ENCODE measurements around the gene SLC51A. TPM values are rescaled to one million over a fixed set of nuclear protein-coding genes. Genes with fewer than 3 reads are reported as not detected.

The SLC51A gene
- total RNA-seq, 2 donors from 2014 or later, result 0.35 TPM; not detected in 1

DNA sequence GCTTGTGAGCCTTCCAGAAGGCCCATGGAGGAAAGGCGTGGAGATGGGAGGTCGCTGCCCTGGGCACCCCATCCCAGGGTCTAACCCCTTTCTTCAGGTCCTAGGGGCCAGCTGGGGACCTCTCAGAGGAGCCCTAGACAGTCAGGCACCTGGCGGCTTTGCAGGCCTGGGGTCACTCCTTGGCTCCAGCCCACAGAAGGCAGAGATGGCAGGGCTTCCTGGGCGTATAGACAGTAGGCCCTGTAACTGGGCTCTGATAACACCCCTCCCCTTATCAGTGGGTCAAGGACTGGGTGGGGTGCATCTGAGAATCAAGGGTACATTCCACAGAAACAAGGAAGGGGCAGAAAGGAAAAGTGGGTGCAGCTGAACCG, 21.8 kb upstream of the SLC51A start:
- Histone ChIP-seq H3K27ac (peak overlapping the region; percentile 64 to 78), H3K36me3 (no peaks in the 10 kb centered on the region), H3K4me3 (no peak overlapping the region), H3K9me3 (no peaks in the 10 kb centered on the region), H3K4me1 (peaks cover 0 to 27% of the 10 kb centered on the region in 2 donors), H3K27me3 (no peaks in the 10 kb centered on the region)
- no peak for DNase-seq (ENCODE audit: low spot score)
- TF ChIP-seq CTCF (IDR thresholded peaks at IDR 0.05), result no peak

DNA sequence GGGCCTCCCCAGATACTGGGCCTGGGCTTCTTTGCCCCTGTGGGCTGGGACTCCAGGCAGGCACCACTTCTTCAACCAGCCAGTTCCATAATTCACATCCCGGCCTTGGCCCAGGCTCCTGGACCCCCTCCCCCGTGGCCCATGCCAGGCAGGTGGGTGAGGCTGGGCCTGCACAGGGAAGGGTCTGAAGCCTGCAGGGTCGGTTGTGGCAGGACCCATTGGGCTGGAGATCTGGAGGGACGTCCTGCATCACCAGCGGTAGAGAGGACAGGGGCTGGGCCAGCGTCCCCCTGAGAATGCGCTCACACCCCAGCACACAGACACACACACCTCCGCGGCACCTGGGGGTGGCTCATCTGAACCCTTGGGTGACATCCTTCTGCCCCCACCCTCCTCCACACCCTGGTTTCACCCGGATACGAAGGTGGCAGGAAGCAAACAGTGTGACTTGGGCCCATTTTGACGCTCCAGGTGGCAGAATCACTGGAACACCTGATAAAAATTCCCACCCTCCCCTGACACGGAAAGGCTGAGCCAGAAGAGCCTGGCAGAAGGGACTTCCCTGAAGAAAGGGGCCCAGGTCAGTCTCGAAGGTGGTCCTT, 20.6 kb upstream of the SLC51A start:
- no peaks in the 10 kb centered on the region for H3K36me3 ChIP-seq
- H3K27me3 ChIP-seq, result no peaks in the 10 kb centered on the region
- peaks cover 0 to 27% of the 10 kb centered on the region in 2 donors for H3K4me1 ChIP-seq
- H3K4me3 ChIP-seq, result no peak overlapping the region
- DNase-seq (ENCODE audit: low spot score), result no peak
- TF ChIP-seq CTCF (IDR thresholded peaks at IDR 0.05), result no peak
- H3K27ac ChIP-seq, result no peak overlapping the region
- H3K9me3 ChIP-seq, result no peaks in the 10 kb centered on the region

- TF ChIP-seq CTCF (IDR thresholded peaks at IDR 0.05), result no peak
- Histone ChIP-seq H3K4me3 (no peak overlapping the region), H3K4me1 (peaks cover 0 to 20% of the 10 kb centered on the region in 2 donors), H3K27ac (no peak overlapping the region), H3K36me3 (no peaks in the 10 kb centered on the region), H3K27me3 (no peaks in the 10 kb centered on the region), H3K9me3 (no peaks in the 10 kb centered on the region)
- DNase-seq (ENCODE audit: low spot score), result no peak
Observed at GRCh38 chr3:196197524-196197923, 18.8 kb upstream of the SLC51A start.

GRCh38 chr3:196198081-196198675, 18.2 kb upstream of the SLC51A start:
- Histone ChIP-seq H3K4me1 (peaks cover 0 to 14% of the 10 kb centered on the region in 2 donors), H3K4me3 (no peak overlapping the region), H3K27me3 (no peaks in the 10 kb centered on the region), H3K27ac (no peak overlapping the region), H3K36me3 (no peaks in the 10 kb centered on the region), H3K9me3 (no peaks in the 10 kb centered on the region)
- TF ChIP-seq CTCF (IDR thresholded peaks at IDR 0.05), result no peak
- DNase-seq (ENCODE audit: low spot score), result no peak

- TF ChIP-seq CTCF (IDR thresholded peaks at IDR 0.05), result no peak
- Histone ChIP-seq H3K27ac (no peak overlapping the region), H3K4me3 (no peak overlapping the region), H3K4me1 (peaks cover 0 to 6% of the 10 kb centered on the region in 2 donors), H3K27me3 (no peaks in the 10 kb centered on the region), H3K36me3 (no peaks in the 10 kb centered on the region), H3K9me3 (no peaks in the 10 kb centered on the region)
- no peak for DNase-seq (ENCODE audit: low spot score)
Observed at GRCh38 chr3:196198771-196199753, 17.3 kb upstream of the SLC51A start.
